ENCODE measurements around the gene TNS2. TPM values are rescaled to one million over a fixed set of nuclear protein-coding genes. Genes with fewer than 3 reads are reported as not detected.

The TNS2 gene
- total RNA-seq, 1 experiment from 2014 or later: 11.5 TPM

DNA sequence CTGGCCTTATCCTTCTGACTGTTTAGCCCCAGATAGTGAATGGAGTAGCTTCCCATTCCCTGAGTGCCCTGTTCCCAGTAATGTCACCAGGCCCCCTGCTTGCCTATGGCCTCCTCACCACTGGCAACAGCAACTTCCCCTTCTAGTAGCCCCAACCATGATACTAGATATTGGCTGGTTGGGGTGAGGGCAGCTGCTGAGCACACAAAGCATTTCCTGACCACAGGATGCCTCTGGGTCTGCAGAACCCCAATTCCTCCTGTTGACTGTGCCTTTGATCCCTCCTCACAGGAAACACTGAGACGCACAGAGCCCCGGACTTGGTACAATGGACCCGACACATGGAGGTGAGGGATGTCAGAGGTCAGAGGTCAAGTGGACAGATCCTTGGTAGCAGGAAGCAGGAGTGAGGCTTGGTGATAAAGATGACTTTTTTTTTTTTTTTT lies 54.0 kb downstream of the TNS2 start:
- Histone ChIP-seq H4K20me1 (ENCODE audit: insufficient read depth) (no peaks in the 10 kb centered on the region), H3K27me3 (ENCODE audit: insufficient read depth, low read depth) (no peaks in the 10 kb centered on the region), H3F3A (ENCODE audit: insufficient read depth, low read depth) (peaks cover 10% of the 10 kb centered on the region; the same call in 1 of the 2 replicates), H3K4me2 (no peak overlapping the region), H3K79me2 (ENCODE audit: low read depth) (no peaks in the 10 kb centered on the region; the same call in 1 of the 2 replicates), H3K36me3 (ENCODE audit: low read depth) (0 out of 2 replicates have a peak, but pooled peaks cover 6% of the 10 kb centered on the region), H3K9me2 (ENCODE audit: insufficient read depth) (no peaks in the 10 kb centered on the region), H3K9me3 (ENCODE audit: insufficient read depth, low read depth) (no peaks in the 10 kb centered on the region), H3K4me1 (replicated peaks; ENCODE audit: insufficient read depth) (peaks cover 8% of the 10 kb centered on the region), H3K4me3 (no peak overlapping the region), H2AFZ (no peak overlapping the region), H3K27ac (no peak overlapping the region)
- CTCF ChIA-PET: interaction anchor here (0.6 kb wide), 1 partner anchor 58 kb away, joined by 6 read pairs; no protein-coding TSS in a partner anchor
- POLR2A ChIA-PET (ENCODE audit: unreplicated experiment): interaction anchor here (0.6 kb wide), 1 partner anchor 39 kb away, joined by 20 read pairs; no protein-coding TSS in a partner anchor
- TF ChIP-seq CTCF (conservative IDR thresholded peaks at IDR 0.05) (no peak), EZH2 (IDR thresholded peaks at IDR 0.05; ENCODE audit: low read depth) (no peak)
- no TSS peak for BruUV-seq (replicated peaks)
- no peak for DNase-seq
- intact Hi-C loops (cut with micrococcal nuclease; ENCODE audit: unreplicated experiment): no loop called here

- TF ChIP-seq EZH2 (IDR thresholded peaks at IDR 0.05; ENCODE audit: low read depth): no peak
- no peak for TF ChIP-seq CTCF (conservative IDR thresholded peaks at IDR 0.05)
- 0 out of 2 replicates have a peak, but pooled peaks cover 6% of the 10 kb centered on the region for H3K36me3 ChIP-seq (ENCODE audit: low read depth)
- no peak overlapping the region for H3K4me3 ChIP-seq
- peaks cover 6% of the 10 kb centered on the region; the same call in 1 of the 2 replicates for H3F3A ChIP-seq (ENCODE audit: insufficient read depth, low read depth)
- no peak overlapping the region for H3K4me2 ChIP-seq
- no peaks in the 10 kb centered on the region for H4K20me1 ChIP-seq (ENCODE audit: insufficient read depth)
- intact Hi-C loops (cut with micrococcal nuclease; ENCODE audit: unreplicated experiment): no loop called here
- H3K79me2 ChIP-seq (ENCODE audit: low read depth): no peaks in the 10 kb centered on the region; the same call in 1 of the 2 replicates
- H3K9me2 ChIP-seq (ENCODE audit: insufficient read depth): no peaks in the 10 kb centered on the region
- CTCF ChIA-PET: no interaction called here
- no peaks in the 10 kb centered on the region for H3K9me3 ChIP-seq (ENCODE audit: insufficient read depth, low read depth)
- no peak for DNase-seq
- H3K27ac ChIP-seq: no peak overlapping the region
- POLR2A ChIA-PET (ENCODE audit: unreplicated experiment): no interaction called here
- H2AFZ ChIP-seq: no peak overlapping the region
- H3K4me1 ChIP-seq (replicated peaks; ENCODE audit: insufficient read depth): no peaks in the 10 kb centered on the region
- H3K27me3 ChIP-seq (ENCODE audit: insufficient read depth, low read depth): no peaks in the 10 kb centered on the region
- BruUV-seq (replicated peaks): no TSS peak
Observed at GRCh38 chr12:53105256-53105655, 55.4 kb downstream of the TNS2 start.

DNA sequence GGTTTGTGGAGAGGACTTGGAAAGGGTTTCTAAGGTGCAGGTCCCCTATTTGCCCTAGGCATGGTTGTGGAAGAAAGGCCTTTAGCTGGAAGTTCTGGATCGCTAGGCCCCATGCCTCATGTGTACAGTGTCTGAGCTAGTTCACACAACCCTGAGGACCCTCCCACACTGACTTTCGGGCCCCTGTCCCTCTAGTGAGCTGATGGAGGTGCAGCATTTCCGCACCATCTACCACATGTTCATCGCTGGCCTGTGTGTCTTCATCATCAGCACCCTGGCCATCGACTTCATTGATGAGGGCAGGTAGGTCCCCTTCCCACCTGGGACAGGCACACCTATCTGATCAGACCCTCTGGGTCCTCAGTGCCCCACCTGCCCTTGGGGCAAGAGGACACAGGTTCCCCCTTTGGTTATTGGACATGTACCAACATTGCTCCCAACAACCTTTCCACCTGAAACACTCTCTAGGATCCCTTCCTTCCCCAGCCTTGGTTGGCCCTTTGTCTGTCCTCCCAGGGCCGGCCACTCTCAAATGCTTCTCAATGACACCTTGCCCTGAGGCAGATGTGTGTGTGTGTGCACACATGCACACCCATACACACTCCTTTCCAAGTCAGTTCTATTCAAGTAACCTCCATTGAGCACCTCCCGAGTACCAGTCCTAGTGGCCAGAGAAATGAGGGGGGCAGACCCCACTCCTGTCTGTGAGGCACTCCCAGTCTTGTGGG lies 56.0 kb downstream of the TNS2 start:
- TF ChIP-seq CTCF (conservative IDR thresholded peaks at IDR 0.05): no peak
- TF ChIP-seq EZH2 (IDR thresholded peaks at IDR 0.05; ENCODE audit: low read depth): no peak
- no TSS peak for BruUV-seq (replicated peaks)
- Histone ChIP-seq H3K79me2 (ENCODE audit: low read depth) (no peaks in the 10 kb centered on the region), H3K9me2 (ENCODE audit: insufficient read depth) (no peaks in the 10 kb centered on the region), H2AFZ (no peak overlapping the region), H3K4me3 (no peak overlapping the region), H3K27me3 (ENCODE audit: insufficient read depth, low read depth) (no peaks in the 10 kb centered on the region), H3K9me3 (ENCODE audit: insufficient read depth, low read depth) (no peaks in the 10 kb centered on the region), H3K4me2 (no peak overlapping the region), H3F3A (ENCODE audit: insufficient read depth, low read depth) (peaks cover 6% of the 10 kb centered on the region; the same call in 1 of the 2 replicates), H3K36me3 (ENCODE audit: low read depth) (0 out of 2 replicates have a peak, but pooled peaks cover 6% of the 10 kb centered on the region), H4K20me1 (ENCODE audit: insufficient read depth) (no peaks in the 10 kb centered on the region), H3K27ac (no peak overlapping the region), H3K4me1 (replicated peaks; ENCODE audit: insufficient read depth) (no peaks in the 10 kb centered on the region)
- ChIA-PET POLR2A (ENCODE audit: unreplicated experiment) (no interaction called here), CTCF (no interaction called here)
- intact Hi-C loops (cut with micrococcal nuclease; ENCODE audit: unreplicated experiment): no loop called here
- DNase-seq: no peak

All from PC-9 (cell line).